SK-N-SH treated with all-trans-retinoic acid at 6 μM for 48 hours (cell line): ENCODE results near the gene HDDC3.

ENCODE experiments used
- ATAC-seq: fragments of 200-7000 bp; cut with Tn5 transposase; 3 replicates; pipeline ENCODE4 v1.9.1; 2020; ENCODE audit warnings: mild to moderate bottlenecking, moderate library complexity
- ARNTL ChIP-seq: fragments of 450-650 bp; formaldehyde crosslinking; IDR thresholded peaks from 2 replicates; pipeline ENCODE4 v1.5.0; 2020; ENCODE audit warnings: low read depth, mild to moderate bottlenecking, moderate library complexity, borderline replicate concordance
- BACH2 ChIP-seq: fragments of 250-450 bp; sonication (Bioruptor Pico); IDR thresholded peaks from 2 replicates; pipeline ENCODE4 v1.9.0; 2021; ENCODE audit warnings: mild to moderate bottlenecking, borderline replicate concordance
- CREB5 ChIP-seq: fragments of 250-450 bp; sonication (Bioruptor Pico); IDR thresholded peaks from 2 replicates; pipeline ENCODE4 v1.5.1; 2020; ENCODE audit warnings: low read depth, mild to moderate bottlenecking, moderate library complexity
- CSDC2 ChIP-seq: fragments of 250-450 bp; sonication (Bioruptor Pico); IDR thresholded peaks from 2 replicates; pipeline ENCODE4 v1.5.0; 2020; ENCODE audit warnings: mild to moderate bottlenecking, moderate library complexity
- CSRNP3 ChIP-seq: fragments of 250-450 bp; sonication (Bioruptor Pico); IDR thresholded peaks from 2 replicates; pipeline ENCODE4 v1.5.1; 2021; ENCODE audit warnings: mild to moderate bottlenecking, moderate library complexity
- GLIS3 ChIP-seq: fragments of 250-450 bp; sonication (Bioruptor Pico); IDR thresholded peaks from 2 replicates; pipeline ENCODE4 v1.5.0; 2020; ENCODE audit warnings: mild to moderate bottlenecking, moderate library complexity
- ISL1 ChIP-seq: fragments of 250-450 bp; sonication (Bioruptor Pico); IDR thresholded peaks from 2 replicates; pipeline ENCODE4 v2.1.2; 2022; ENCODE audit warnings: mild to moderate bottlenecking, moderate library complexity
- OSR1 ChIP-seq: fragments of 250-450 bp; sonication (Bioruptor Pico); IDR thresholded peaks from 2 replicates; pipeline ENCODE4 v1.8.0; 2022; ENCODE audit warnings: moderate library complexity, mild to moderate bottlenecking, inconsistent platforms
- PATZ1 ChIP-seq: fragments of 250-450 bp; sonication (Bioruptor Pico); IDR thresholded peaks from 2 replicates; pipeline ENCODE4 v1.8.0; 2020; ENCODE audit warnings: mild to moderate bottlenecking, moderate library complexity, borderline replicate concordance
- POU6F1 ChIP-seq: fragments of 250-450 bp; sonication (Bioruptor Pico); IDR thresholded peaks from 2 replicates; pipeline ENCODE4 v1.8.0; 2021; ENCODE audit warnings: low read depth, mild to moderate bottlenecking, moderate library complexity, borderline replicate concordance
- PPARA ChIP-seq: fragments of 250-450 bp; sonication (Bioruptor Pico); IDR thresholded peaks from 2 replicates; pipeline ENCODE4 v1.5.0; 2020; ENCODE audit warnings: mild to moderate bottlenecking, borderline replicate concordance
- RARB ChIP-seq: fragments of 250-450 bp; sonication (Bioruptor Pico); IDR thresholded peaks from 2 replicates; pipeline ENCODE4 v1.8.0; 2021; ENCODE audit warnings: mild to moderate bottlenecking, moderate library complexity
- TOX ChIP-seq: fragments of 250-450 bp; sonication (Bioruptor Pico); IDR thresholded peaks from 2 replicates; pipeline ENCODE4 v1.8.0; 2021; ENCODE audit warnings: mild to moderate bottlenecking, moderate library complexity, borderline replicate concordance
- TSHZ2 ChIP-seq: fragments of 250-450 bp; sonication (Bioruptor Pico); IDR thresholded peaks from 2 replicates; pipeline ENCODE4 v1.5.0; 2020; ENCODE audit warnings: mild to moderate bottlenecking, moderate library complexity
- ZC3H10 ChIP-seq: fragments of 250-450 bp; sonication (Bioruptor Pico); IDR thresholded peaks from 2 replicates; pipeline ENCODE4 v1.5.1; 2021; ENCODE audit warnings: mild to moderate bottlenecking, moderate library complexity
- ZFP3 ChIP-seq: fragments of 250-450 bp; sonication (Bioruptor Pico); IDR thresholded peaks from 2 replicates; pipeline ENCODE4 v1.5.0; 2020; ENCODE audit warnings: mild to moderate bottlenecking, moderate library complexity
- ZFP30 ChIP-seq: fragments of 450-650 bp; formaldehyde crosslinking; IDR thresholded peaks from 2 replicates; pipeline ENCODE4 v1.5.0; 2022; ENCODE audit warnings: mild to moderate bottlenecking, moderate library complexity
- ZNF565 ChIP-seq: fragments of 450-650 bp; formaldehyde crosslinking; conservative IDR thresholded peaks from 2 replicates; pipeline ENCODE4 v1.5.0; 2020; ENCODE audit warnings: low read depth, mild to moderate bottlenecking, moderate library complexity
- ZNF70 ChIP-seq: fragments of 450-650 bp; formaldehyde crosslinking; IDR thresholded peaks from 2 replicates; pipeline ENCODE4 v1.5.0; 2020; ENCODE audit warnings: mild to moderate bottlenecking, moderate library complexity
- ZNF8 ChIP-seq: fragments of 450-650 bp; formaldehyde crosslinking; IDR thresholded peaks from 2 replicates; pipeline ENCODE4 v1.5.0; 2020; ENCODE audit warnings: mild to moderate bottlenecking, moderate library complexity

HDDC3 gene

GRCh38 chr15:90887037-90887481, 45.3 kb downstream of the HDDC3 start:
- ATAC-seq, result no peak
- TF ChIP-seq PATZ1 (CRISPR knock-in tag) (no peak), CREB5 (no peak), ZNF8 (no peak), RARB (CRISPR knock-in tag) (no peak), ZFP30 (no peak), PPARA (CRISPR knock-in tag) (no peak), ZC3H10 (no peak), ARNTL (CRISPR knock-in tag) (no peak)

- no peak for ATAC-seq
- TF ChIP-seq GLIS3 (CRISPR knock-in tag), result no peak
- TF ChIP-seq ARNTL (CRISPR knock-in tag), result no peak
- no peak for TF ChIP-seq ZFP30
- TF ChIP-seq POU6F1 (CRISPR knock-in tag), result no peak
- TF ChIP-seq, all 23 proteins: peak for 0
These were observed 46.1 kb downstream of the HDDC3 start for GRCh38 chr15:90886291-90886614.

GRCh38 chr15:90885432-90886290, 46.7 kb downstream of the HDDC3 start:
- peak; percentile 82 for ATAC-seq
- no peak for TF ChIP-seq CSRNP3
- TF ChIP-seq GLIS3 (CRISPR knock-in tag), result no peak
- no peak for TF ChIP-seq CREB5
- no peak for TF ChIP-seq ZFP30
- TF ChIP-seq ZNF70 (CRISPR knock-in tag), result 0 out of 2 replicates have a peak, but pooled peaks have one; percentile 10

- ATAC-seq, result no peak
- TF ChIP-seq TOX (CRISPR knock-in tag) (no peak), CSDC2 (no peak), BACH2 (CRISPR knock-in tag) (no peak), PATZ1 (CRISPR knock-in tag) (no peak), ARNTL (CRISPR knock-in tag) (no peak), ZFP3 (CRISPR knock-in tag) (no peak), ZNF565 (CRISPR knock-in tag) (no peak), ISL1 (CRISPR knock-in tag) (no peak), OSR1 (CRISPR knock-in tag) (no peak), GLIS3 (CRISPR knock-in tag) (no peak), ZC3H10 (no peak), TSHZ2 (CRISPR knock-in tag) (no peak)
- TF ChIP-seq, all 23 proteins: peak for 0
These were observed 47.5 kb downstream of the HDDC3 start for GRCh38 chr15:90884719-90885431.
